ENCODE data around the gene TIGD7. TPM values are rescaled to one million over a fixed set of nuclear protein-coding genes. Genes with fewer than 3 reads are reported as not detected.

TIGD7 gene
- total RNA-seq, 3 donors from 2014 or later, result 5.2 to 11.4 (median 7.0) TPM

DNA sequence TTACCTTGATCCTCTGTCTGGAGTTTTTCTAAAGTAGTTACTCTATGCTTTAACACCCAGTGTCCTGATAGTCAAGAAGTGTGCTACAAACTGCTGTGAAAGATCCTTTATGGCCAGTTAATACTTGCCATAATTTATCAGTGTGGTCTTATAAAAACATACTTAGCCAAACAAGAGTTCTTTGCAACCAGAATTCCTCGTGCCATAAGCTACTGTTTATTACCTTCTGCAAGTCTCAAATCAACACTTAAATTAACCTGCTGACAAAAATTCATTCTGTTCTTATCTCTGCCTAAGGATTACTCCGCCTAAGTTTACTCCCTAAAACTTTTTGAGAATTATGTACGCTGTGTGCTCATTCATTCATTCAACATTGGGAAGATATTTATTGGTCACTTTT is 22.9 kb upstream of the TIGD7 start:
- no peak for DNase-seq (ENCODE audit: low spot score in 2 of 2)
- H3K9me3 ChIP-seq, result peaks cover 31 to 54% of the 10 kb centered on the region in 2 donors
- H3K4me1 ChIP-seq, result no peaks in the 10 kb centered on the region
- H3K27ac ChIP-seq, result no peak overlapping the region
- no peak for TF ChIP-seq POLR2A (IDR thresholded peaks at IDR 0.05)
- TF ChIP-seq POLR2AphosphoS5 (IDR thresholded peaks at IDR 0.05), result no peak
- TF ChIP-seq, protein P1, sequence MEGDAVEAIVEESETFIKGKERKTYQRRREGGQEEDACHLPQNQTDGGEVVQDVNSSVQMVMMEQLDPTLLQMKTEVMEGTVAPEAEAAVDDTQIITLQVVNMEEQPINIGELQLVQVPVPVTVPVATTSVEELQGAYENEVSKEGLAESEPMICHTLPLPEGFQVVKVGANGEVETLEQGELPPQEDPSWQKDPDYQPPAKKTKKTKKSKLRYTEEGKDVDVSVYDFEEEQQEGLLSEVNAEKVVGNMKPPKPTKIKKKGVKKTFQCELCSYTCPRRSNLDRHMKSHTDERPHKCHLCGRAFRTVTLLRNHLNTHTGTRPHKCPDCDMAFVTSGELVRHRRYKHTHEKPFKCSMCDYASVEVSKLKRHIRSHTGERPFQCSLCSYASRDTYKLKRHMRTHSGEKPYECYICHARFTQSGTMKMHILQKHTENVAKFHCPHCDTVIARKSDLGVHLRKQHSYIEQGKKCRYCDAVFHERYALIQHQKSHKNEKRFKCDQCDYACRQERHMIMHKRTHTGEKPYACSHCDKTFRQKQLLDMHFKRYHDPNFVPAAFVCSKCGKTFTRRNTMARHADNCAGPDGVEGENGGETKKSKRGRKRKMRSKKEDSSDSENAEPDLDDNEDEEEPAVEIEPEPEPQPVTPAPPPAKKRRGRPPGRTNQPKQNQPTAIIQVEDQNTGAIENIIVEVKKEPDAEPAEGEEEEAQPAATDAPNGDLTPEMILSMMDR (IDR thresholded peaks at IDR 0.05), result no peak
- intact Hi-C loops (cut with DNase I; ENCODE audit: low total_unique reads), result no loop called here
- no peaks in the 10 kb centered on the region for H3K27me3 ChIP-seq
- no peaks in the 10 kb centered on the region for H3K36me3 ChIP-seq
- no peak overlapping the region for H3K4me3 ChIP-seq

DNA sequence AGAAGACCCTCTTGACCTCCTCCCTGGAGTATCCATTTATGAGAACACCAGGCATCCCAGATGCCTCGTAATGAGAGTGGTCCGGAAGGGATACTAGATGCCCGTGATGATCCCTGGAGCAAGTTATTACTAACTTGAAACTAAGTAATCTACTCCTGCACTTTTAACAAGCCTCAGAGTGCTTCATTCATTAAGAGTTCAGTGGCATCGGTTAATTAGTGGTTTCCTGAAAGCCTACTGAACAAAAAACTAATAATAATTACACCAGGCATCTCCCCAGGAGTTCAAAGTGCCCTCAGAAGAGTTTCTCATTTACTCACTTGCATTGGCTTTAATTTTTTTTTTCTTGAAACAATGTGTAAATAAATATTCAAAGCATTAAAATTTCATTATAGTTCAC is 22.3 kb upstream of the TIGD7 start:
- DNase-seq (ENCODE audit: low spot score in 2 of 2), result no peak
- peaks cover 37 to 60% of the 10 kb centered on the region in 2 donors for H3K9me3 ChIP-seq
- H3K4me1 ChIP-seq, result no peaks in the 10 kb centered on the region
- no peaks in the 10 kb centered on the region for H3K36me3 ChIP-seq
- H3K27ac ChIP-seq, result no peak overlapping the region
- TF ChIP-seq POLR2A (IDR thresholded peaks at IDR 0.05), result no peak
- TF ChIP-seq, protein P1 (IDR thresholded peaks at IDR 0.05), result no peak
- no peak for TF ChIP-seq POLR2AphosphoS5 (IDR thresholded peaks at IDR 0.05)
- no peak overlapping the region for H3K4me3 ChIP-seq
- intact Hi-C loops (cut with DNase I; ENCODE audit: low total_unique reads), result no loop called here
- no peaks in the 10 kb centered on the region for H3K27me3 ChIP-seq

DNA sequence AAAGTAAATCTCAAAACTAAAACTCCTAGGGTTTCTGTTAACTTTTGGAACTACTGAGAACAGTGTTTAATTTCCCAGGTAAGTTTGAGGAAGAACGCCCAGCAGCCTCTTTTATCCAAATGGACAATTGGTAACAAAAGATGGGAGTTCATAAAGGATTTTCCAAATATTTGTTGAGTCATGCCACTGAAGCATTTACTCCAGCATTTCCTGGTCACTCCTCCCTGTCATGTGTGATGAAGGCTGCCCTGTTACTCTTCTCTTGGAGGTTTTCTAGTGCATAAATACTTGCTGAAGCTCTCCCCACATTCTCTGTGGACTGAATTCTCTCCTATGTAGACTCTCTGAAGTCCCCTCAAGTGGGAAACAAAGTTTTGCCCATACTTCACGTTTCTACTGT is 16.6 kb upstream of the TIGD7 start:
- Histone ChIP-seq H3K36me3 (peaks cover 13% of the 10 kb centered on the region), H3K4me1 (no peaks in the 10 kb centered on the region), H3K27me3 (no peaks in the 10 kb centered on the region), H3K4me3 (no peak overlapping the region), H3K27ac (no peak overlapping the region), H3K9me3 (peaks cover 76 to 93% of the 10 kb centered on the region in 2 donors)
- TF ChIP-seq POLR2A (IDR thresholded peaks at IDR 0.05), result no peak
- TF ChIP-seq POLR2AphosphoS5 (IDR thresholded peaks at IDR 0.05), result no peak
- TF ChIP-seq, protein P1 (IDR thresholded peaks at IDR 0.05), result no peak
- no peak for DNase-seq (ENCODE audit: low spot score in 2 of 2)
- intact Hi-C loops (cut with DNase I; ENCODE audit: low total_unique reads), result no loop called here

DNA sequence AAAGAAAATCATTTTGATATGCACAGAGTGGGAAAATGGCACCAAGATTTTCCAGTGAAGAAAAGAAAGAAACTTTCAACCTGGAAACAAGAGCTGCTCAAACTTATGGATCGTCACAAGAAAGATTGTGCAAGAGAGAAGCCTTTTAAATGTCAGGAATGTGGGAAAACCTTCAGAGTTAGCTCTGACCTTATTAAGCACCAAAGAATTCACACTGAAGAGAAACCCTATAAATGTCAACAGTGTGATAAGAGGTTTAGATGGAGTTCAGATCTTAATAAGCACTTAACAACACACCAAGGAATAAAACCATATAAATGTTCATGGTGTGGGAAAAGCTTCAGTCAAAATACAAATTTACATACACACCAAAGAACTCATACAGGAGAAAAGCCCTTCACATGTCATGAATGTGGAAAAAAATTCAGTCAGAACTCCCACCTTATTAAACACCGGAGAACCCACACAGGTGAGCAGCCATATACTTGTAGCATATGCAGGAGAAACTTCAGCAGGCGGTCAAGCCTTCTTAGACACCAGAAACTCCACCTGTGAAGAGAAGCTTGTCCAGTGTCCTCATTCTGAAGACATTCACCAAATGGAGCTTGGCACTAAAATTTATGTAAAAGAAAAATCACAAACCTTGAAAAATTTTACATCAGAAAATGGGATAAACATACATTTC is 12.2 kb upstream of the TIGD7 start:
- Histone ChIP-seq H3K4me1 (no peaks in the 10 kb centered on the region), H3K27me3 (no peaks in the 10 kb centered on the region), H3K27ac (no peak overlapping the region), H3K36me3 (peaks cover 33% of the 10 kb centered on the region), H3K9me3 (peaks cover 98 to 100% of the 10 kb centered on the region in 2 donors), H3K4me3 (no peak overlapping the region)
- no peak for DNase-seq (ENCODE audit: low spot score in 2 of 2)
- no peak for TF ChIP-seq POLR2AphosphoS5 (IDR thresholded peaks at IDR 0.05)
- TF ChIP-seq POLR2A (IDR thresholded peaks at IDR 0.05), result no peak
- TF ChIP-seq, protein P1 (IDR thresholded peaks at IDR 0.05), result no peak
- intact Hi-C loops (cut with DNase I; ENCODE audit: low total_unique reads), result no loop called here

DNA sequence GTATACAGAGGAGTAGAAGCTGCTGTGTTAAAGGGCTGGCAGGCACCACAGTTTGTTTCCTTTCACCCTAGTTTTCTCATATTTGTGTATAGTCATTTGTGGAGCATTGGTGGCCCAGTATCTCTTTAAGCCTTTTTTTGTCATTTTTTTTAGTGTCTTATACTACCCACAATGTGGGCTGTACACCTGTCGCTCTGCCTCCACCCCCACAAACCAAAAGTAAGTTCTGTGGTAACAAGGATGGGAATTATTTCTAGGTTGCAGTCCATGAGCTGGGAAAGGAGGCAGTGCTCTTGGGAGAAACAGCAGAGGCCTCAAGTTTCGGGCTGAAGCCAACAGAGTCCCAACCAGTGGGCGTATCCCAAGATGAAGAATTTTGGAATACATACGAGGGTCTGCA is 6.3 kb upstream of the TIGD7 start:
- intact Hi-C loops (cut with DNase I; ENCODE audit: low total_unique reads), result no loop called here
- no peak overlapping the region for H3K4me3 ChIP-seq
- peaks cover 25% of the 10 kb centered on the region for H3K36me3 ChIP-seq
- TF ChIP-seq, protein P1 (IDR thresholded peaks at IDR 0.05), result no peak
- TF ChIP-seq POLR2AphosphoS5 (IDR thresholded peaks at IDR 0.05), result no peak
- TF ChIP-seq POLR2A (IDR thresholded peaks at IDR 0.05), result no peak
- DNase-seq (ENCODE audit: low spot score in 2 of 2), result no peak
- no peaks in the 10 kb centered on the region for H3K27me3 ChIP-seq
- peaks cover 99 to 100% of the 10 kb centered on the region in 2 donors for H3K9me3 ChIP-seq
- H3K27ac ChIP-seq, result no peak overlapping the region
- no peaks in the 10 kb centered on the region for H3K4me1 ChIP-seq

Measured in breast epithelium (tissue), 4 donors.